Measurements from ENCODE around the gene EDN2.

Gene EDN2

GRCh38 chr1:41467673-41468072, 16.8 kb downstream of the EDN2 start:
- DNase-seq (ENCODE audit: low read depth in 2 of 3, low spot score in 2 of 3), result no peak

- no peak for DNase-seq (ENCODE audit: low read depth in 2 of 3, low spot score in 2 of 3)
These were observed 18.3 kb downstream of the EDN2 start for GRCh38 chr1:41466146-41466545.

DNA sequence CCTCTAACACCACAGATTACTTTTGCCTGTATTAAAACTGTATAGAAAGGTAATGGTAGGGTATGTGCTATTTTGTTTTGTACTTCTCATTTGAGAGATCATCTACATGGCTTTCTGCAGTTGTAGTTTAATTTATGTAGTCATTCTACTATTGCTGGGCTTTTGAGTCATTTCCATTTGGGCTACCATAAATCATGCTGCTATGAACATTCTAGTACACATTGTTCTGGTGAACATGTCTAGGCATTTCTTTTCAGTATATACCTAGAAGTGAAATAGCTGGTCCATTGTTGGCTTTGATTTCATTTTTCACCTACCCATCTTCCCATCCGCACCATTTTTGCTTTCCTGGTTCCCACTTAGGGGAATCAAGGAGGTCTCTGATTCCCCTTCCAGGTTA, 18.7 kb downstream of the EDN2 start:
- no peak for DNase-seq (ENCODE audit: low read depth in 2 of 3, low spot score in 2 of 3)

GRCh38 chr1:41464885-41465284, 19.6 kb downstream of the EDN2 start:
- no peak for DNase-seq (ENCODE audit: low read depth in 2 of 3, low spot score in 2 of 3)

DNA sequence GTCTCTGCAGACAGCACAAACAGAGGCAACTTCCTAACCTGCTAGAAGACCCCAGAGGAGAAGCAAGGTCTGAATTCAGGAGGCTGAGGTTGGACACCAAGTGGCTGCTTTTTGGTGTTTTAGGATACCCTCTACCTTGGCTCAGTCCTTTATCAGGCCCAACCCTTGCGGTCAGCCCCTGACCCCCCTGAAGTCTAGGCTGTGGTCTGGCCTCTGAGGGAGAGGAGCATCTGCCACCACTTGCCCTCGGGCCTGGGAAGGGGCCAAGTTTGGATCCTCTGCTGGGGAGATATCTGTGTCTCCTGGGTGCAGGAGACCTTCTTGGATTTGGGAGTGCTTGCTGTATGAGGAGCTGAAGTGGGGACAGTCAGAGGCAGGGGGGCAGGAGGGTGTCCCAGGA, 21.0 kb downstream of the EDN2 start:
- no peak for DNase-seq (ENCODE audit: low read depth in 2 of 3, low spot score in 2 of 3)

GRCh38 chr1:41462680-41463004, 21.8 kb downstream of the EDN2 start:
- DNase-seq (ENCODE audit: low read depth in 2 of 3, low spot score in 2 of 3), result no peak

- no peak for DNase-seq (ENCODE audit: low read depth in 2 of 3, low spot score in 2 of 3)
These were observed 22.4 kb downstream of the EDN2 start for GRCh38 chr1:41461790-41462679.

GRCh38 chr1:41456847-41457540, 27.5 kb downstream of the EDN2 start:
- DNase-seq (ENCODE audit: low read depth in 2 of 3, low spot score in 2 of 3), result no peak

DNA sequence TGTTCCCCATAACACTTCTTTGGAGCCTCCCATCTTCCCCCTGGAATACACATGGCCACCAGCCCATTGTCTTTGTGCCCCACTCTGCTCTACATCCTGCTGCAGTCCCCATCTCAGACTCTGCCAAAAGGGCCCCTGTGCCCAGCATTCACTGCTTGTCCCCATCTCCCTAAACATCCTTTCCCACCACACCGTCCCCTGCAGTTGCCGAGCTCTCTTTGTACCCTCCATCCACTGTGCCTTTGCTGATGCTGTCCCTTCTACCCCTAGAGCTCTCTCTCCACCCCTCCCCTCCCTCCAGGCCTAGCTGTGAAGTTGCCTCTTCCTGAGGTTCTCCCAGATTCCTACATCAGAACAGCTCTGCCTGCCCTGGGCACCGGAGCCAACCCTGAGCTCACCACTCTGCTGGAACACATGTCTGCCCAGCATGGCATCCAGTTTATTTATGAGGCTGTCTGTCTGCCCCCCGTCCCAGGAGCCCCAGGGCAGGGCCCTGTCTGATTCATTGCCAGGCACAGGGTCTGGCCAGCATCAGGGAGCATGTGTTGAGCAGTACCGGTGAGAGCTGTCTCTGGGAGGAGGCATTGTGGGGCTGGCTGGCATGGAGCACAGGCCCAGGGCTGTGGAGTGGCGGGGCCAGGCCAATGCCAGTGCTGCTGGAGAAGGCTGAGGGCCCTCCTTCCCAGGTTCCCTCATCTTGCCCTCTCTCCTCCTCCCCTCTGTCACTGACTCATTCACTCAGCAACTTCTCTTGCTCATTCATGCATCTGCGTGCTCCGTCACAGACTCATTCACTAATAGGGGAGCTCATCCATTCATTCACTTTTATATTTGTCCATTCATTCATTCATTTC, 28.8 kb downstream of the EDN2 start:
- DNase-seq (ENCODE audit: low read depth in 2 of 3, low spot score in 2 of 3), result no peak

- no peak for DNase-seq (ENCODE audit: low read depth in 2 of 3, low spot score in 2 of 3)
These were observed 30.1 kb downstream of the EDN2 start for GRCh38 chr1:41454406-41454805.

GRCh38 chr1:41452704-41453290, 31.7 kb downstream of the EDN2 start:
- DNase-seq (ENCODE audit: low read depth in 2 of 3, low spot score in 2 of 3), result no peak

DNA sequence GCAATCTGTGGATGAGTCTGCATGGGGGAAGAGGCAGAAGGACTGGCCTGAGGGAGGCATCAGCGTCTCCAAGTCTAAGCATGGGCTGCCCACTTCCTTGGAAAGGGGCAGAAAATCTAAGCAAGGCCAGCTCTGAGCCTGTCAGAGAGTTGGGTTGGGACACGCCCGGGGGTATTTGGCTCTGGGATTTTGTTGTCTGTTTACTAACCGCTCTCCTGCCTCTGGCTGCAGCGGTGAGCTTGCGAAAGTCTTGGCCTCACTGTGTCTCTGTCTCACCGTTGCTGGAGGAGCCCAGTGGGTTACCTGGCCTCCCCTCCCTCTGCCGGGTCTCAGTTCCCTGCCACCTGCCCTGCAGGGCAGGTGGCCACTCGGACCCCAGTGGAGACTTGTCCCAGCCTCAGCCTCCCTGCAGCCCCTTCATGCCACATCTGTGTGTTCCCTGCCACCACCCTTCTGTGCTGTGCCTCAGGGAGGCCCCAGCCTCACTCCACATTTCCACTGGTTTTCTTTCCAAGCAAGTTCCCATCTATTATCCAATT, 33.7 kb downstream of the EDN2 start:
- DNase-seq (ENCODE audit: low read depth in 2 of 3, low spot score in 2 of 3), result no peak

- DNase-seq (ENCODE audit: low read depth in 2 of 3, low spot score in 2 of 3), result no peak
These were observed 35.1 kb downstream of the EDN2 start for GRCh38 chr1:41449326-41449921.

DNA sequence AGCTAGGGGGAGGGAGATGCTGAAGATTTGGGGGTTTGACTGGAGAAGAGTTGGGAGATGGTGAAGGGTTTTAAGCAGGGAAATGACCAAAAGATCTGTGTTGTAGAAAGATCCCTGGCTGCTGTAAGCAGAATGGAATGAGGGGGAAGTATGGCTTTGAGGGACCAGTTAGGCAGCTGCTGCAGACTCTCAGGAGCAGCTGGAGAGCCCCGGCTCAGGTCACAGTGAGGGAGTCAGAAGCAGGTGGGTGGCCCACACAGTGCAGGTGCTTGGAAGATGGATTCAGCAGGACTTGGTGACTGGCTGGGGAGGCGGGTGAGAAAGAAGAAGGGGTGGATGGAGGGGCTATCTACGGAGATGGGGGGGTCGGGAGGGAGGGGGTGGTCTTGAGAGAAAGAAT, 35.7 kb downstream of the EDN2 start:
- DNase-seq (ENCODE audit: low read depth in 2 of 3, low spot score in 2 of 3), result no peak

DNA sequence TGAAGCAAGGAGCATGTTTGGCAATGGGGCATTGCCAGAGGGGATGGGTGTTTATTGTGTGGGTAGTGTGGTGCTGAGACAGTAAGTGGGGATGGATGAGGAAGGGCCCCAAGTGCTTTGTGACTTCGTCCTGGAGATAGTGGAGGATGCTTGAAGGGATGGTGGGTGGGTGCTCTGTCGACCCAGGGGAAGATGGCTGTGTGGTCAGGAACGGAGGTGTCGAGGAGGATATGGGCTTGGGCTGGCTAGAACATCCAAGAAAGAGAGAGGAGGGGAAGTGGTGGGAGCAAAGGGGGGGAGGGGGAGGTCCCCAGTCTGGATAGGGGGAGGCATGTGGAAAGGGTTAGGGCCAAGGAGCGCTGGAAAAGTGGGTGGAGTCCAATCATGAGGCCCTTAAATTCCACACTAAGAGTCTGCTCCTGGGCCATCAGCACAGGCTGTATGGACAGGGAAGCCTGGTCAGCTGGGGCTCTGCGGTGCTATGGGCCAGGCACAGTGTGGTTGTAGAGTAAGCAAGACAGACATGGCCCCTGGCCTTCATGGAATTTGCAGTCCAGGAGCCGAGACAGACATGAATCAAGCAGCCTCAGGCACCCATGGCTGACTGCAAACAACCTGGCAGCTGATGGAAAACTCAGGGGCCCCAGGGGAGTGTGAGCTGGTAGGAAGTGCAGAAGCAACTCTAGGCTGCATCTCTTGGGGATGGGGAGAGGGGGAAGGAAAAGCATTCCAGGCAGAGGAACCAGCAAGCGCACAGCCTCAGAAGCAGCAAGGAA, 36.3 kb downstream of the EDN2 start:
- DNase-seq (ENCODE audit: low read depth in 2 of 3, low spot score in 2 of 3), result no peak

DNA sequence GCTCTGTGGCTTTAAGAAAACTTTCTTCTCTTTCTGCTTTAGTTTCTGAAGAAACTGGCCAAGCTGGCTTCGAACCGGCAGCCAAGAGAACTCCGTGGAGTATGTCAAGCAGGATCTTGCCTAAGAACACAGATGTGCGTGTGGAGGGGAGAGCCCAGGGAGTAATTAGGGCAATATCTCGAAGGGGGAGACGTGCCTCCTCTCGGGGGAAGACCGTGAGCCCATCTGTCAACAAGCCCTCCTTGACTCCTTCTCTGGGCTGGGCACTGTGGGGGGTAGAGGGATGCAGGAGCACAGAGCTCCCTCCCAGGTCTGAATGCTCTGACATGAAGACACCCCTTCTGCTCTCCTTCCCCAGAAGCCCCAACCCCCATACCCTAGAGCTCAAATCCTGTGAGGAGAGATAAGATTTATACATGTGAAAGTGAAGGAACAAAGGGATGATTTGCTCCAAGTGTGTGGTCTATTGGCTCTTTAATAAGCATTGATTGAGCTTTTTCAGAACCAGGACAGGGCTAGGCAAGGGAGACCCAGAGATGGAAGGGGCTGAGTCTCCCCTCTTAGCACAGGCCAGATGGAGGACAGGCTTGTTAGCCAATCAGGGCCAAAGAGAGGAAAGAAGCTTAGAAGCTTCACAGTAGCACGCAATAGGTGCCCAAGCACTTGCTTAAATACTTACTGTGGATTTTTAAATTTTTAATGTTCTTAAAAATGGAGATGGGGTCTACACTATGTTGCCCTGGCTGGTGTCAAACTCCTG, 37.5 kb downstream of the EDN2 start:
- DNase-seq (ENCODE audit: low read depth in 2 of 3, low spot score in 2 of 3), result no peak

DNA sequence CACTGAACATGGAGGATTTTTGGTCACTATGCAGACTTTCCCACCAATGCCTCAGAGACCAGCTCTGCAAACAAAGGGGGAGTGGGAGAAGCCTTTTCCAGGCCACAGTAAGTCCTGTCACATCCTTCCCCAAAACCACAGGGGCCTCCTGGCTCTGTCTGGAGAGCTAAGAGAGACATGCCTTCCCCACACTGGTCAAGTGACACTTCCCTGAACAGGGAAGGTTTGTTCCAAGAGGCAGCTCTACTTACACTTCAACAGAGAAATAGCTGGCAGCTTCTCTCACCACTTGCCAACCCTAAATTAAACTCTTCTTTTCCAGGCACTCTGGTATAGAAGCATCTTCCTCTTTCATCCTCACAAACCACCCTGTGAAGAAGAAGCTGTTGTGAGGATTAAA, 39.7 kb downstream of the EDN2 start:
- DNase-seq (ENCODE audit: low read depth in 2 of 3, low spot score in 2 of 3), result no peak

- no peak for DNase-seq (ENCODE audit: low read depth in 2 of 3, low spot score in 2 of 3)
These were observed 40.2 kb downstream of the EDN2 start for GRCh38 chr1:41444246-41444645.

DNA sequence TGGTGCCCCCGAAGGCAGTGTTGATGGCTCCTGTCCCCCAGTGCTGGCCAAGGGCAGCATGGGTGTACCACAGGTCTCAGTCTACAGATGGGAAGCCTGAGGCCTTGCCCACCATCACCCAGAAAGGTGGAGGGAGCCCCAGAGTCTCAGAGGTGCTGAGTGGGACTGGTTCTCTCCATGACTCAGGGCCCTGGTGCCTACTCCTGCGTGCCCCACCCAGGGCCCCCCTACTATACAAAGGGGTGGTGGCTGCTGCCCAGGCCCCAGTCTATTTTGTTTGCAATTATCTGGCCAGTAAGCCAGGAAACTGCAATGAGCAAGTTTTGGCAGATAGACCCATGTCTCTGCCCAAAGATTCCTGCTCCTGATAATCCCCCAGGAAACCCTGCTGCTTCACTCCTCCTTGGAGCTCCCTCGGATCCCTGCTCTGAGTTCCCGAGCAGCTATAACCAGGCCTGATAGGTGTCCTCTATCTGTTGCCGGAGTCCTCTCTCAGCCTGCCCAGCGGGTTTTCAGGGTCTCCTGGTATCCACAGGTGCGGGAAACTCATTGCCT, 41.7 kb downstream of the EDN2 start:
- no peak for DNase-seq (ENCODE audit: low read depth in 2 of 3, low spot score in 2 of 3)
